GM19372 (cell line): Measurements from ENCODE around the gene TEFM.
"Not testable (repeated sequence)": the region's sequence is repeated elsewhere in the genome, so short reads cannot be mapped to it uniquely, and the experiment has no call there.

Experiments used
- ATAC-seq: cut with Tn5 transposase; IDR thresholded peaks from one replicate; pipeline ENCODE4 v1.9.1; 2021; ENCODE audit warnings: mild to moderate bottlenecking, low read depth, moderate library complexity; ENCODE audit not compliant: unreplicated experiment

TEFM gene, protein sequence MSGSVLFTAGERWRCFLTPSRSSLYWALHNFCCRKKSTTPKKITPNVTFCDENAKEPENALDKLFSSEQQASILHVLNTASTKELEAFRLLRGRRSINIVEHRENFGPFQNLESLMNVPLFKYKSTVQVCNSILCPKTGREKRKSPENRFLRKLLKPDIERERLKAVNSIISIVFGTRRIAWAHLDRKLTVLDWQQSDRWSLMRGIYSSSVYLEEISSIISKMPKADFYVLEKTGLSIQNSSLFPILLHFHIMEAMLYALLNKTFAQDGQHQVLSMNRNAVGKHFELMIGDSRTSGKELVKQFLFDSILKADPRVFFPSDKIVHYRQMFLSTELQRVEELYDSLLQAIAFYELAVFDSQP

DNA sequence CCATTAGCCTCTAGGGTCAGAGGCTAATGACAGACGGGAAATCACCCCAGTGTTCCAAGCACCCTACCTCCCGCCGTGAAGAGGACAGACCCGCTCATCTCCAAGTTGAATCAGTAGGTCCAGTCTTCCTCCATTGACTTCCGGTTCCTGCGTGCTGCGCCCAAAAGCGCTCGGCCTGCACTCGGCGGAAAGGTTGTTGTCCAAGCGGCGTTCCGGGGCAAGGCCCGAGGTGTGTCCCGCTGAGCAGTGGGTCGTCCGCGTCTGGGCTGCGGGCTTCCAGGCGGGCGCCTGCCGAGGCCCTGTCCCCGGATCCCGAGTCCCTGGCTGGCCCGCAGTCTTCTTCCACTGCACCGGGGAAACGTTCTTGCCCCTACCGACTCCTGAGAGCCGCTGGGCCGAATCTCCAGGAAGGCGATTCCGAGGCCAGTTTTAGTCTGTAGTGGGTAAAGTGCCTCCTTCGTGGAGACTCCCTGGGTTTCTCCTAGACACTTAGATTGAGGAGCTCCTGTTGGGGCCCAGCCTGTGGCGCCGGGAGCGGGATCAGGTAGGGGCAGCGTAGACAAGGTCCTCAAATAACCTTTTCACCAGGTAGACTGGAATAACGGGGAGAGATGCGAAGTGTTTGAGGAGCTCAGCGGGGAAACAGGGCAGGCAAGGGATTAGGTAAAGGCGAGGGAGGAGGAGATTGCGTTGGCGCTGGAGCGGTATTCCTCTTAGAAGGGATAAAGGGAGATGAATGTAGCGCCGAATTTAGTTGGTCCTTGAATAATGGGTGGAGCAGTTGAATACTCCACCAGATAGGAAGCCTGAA, at the start of gene TEFM:
Gene TEFM (minus strand): TSS at position 138 of the 811 bp plus-strand sequence. CDS start 40 bp downstream, at position 98.
- ATAC-seq: peak; percentile 82

DNA sequence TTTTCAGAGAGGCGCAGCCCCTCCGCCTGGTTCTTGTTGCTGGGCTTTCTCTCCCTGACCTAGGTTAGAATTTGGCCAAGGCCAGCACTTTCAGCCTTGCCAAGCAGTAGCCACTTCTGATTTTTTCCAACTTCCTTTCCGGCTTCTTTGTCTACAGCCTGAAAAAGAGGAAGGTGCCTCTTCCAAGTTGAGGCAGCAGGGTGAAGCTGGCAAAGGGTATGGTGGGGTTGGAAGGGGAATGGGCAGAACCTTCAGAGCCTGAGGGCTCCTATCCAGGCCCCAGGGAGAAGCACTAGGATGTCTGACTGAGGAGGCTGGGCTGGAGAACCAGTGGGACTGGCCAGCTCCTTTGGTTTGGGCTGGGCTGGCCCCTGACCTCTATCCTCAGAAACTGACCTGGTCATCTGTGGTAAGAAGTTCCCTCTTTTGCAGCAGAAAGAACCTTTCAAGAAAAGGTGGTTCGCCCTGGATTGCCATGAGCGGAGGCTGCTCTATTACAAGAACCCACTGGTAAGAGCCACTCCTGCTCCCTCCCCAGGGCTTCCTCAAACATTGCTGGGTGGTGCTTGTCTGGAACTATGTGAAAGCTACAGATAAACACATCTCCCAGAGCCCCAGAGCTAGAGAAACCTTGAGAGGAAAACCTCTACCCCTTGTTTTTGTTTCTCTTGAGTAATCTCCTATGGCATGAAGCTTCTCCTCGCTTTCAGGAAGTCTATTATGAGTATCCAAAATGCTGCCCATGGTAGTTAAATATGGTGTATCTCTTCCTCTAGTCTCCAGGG, 48.2 kb upstream of the TEFM start:
- ATAC-seq: no peak

DNA sequence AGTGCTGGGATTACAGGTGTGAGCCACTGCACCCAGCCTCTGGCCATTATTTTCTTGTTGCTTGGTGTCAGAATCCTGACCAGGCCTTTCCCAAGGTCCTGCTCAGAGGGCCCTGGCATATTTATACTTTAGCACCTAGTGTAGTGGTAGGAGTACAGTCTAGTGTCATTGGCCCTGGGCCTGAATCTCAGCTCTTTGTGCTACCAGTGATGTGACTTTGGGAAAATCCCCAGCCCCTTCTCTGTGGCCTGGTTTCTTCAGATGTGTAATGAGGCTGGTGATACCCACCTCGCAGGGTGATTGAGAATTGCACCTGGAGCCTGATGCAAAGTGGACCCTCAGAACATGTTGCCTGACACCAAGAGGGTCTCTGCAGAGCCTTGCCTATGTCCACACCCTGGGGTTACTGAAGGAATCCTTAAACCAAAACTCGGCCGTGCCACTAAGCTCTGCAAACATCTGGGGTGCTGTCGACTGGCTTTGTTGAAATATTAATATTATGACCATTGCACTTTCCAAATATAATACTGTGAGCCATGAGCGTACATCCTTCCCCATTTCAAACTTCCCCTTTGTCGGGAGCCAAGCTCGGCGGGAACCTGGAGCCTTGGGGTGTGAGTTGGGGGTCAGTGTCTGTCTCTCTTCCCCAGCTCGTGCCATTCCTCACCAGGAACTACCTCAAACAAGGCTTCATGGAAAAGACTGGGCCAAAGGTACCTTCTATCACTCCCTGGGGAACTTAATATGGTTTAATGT, 46.8 kb upstream of the TEFM start:
- ATAC-seq: no peak

DNA sequence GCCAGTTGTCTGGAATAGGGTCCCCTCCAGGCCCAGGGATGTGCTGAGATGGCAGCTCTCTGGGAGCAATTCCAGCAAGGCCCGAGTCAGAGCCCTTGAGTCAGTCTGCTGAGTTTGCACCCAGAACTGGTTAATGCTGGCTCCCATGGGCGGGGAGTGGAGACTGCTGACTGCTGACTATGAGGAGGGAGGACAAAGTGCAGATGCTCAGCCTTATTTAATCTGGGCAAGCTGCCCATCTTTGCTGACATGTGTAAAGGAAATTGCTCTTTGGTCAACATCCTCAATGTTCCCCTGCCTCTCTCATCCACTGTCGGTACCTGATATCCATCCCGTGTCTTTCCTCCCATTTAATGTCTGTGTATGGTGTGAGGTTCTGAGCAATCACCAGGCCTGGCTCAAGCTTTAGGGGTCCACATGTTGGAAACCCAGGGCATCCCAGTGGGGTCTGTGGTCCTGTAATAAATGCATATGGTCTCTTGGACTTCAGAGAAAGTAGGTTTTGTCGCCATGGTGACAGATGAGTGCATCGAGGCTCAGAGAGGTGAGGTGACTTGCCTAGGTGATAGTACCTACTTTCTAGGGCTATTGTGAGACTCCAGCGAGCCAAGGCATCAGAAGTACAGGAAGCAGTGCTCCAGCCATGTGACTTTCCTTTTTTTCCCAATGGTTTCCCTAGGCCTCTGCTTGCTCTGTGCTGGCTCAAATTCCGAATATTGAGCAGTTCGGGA, 44.8 kb upstream of the TEFM start:
- no peak for ATAC-seq

DNA sequence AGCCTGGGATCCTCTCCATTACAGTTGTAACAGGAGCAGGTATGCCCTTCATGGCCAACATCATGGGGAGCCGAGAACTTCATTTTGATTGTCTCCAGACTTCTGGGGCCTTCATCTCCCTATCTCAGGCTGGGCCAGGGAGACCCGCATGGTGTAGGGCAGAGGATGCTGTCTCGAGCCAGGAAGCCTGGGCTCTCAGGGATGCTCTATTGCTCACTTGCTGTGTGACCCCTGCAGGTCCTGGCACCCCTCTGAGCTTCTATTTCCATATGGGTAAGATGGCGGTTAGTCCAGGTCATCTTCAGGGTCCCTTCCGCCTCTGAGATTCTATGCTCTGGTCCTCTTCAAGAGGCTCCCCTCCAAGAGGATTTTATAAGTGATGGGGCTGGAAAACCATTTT, 44.2 kb upstream of the TEFM start:
- no peak for ATAC-seq

DNA sequence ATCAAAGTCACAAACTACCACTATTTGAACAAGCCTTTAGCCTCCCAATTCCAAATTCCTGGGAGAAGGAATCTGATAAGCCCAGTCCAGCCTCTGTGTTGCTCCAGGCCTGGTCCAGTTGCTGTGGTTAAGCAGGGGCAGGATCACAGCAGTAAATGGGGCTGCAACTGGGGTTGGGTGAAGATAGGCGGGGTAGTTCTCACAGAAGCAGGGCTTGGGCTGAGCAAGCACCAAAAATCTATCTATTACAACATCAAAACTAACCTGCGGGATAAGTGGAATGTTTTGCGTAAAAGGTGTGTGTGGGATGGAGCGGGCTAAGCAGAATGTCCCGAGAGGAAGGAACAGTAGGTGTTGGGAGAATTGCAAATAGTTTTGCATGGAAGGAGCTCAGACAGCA, 41.8 kb upstream of the TEFM start:
- ATAC-seq: no peak

DNA sequence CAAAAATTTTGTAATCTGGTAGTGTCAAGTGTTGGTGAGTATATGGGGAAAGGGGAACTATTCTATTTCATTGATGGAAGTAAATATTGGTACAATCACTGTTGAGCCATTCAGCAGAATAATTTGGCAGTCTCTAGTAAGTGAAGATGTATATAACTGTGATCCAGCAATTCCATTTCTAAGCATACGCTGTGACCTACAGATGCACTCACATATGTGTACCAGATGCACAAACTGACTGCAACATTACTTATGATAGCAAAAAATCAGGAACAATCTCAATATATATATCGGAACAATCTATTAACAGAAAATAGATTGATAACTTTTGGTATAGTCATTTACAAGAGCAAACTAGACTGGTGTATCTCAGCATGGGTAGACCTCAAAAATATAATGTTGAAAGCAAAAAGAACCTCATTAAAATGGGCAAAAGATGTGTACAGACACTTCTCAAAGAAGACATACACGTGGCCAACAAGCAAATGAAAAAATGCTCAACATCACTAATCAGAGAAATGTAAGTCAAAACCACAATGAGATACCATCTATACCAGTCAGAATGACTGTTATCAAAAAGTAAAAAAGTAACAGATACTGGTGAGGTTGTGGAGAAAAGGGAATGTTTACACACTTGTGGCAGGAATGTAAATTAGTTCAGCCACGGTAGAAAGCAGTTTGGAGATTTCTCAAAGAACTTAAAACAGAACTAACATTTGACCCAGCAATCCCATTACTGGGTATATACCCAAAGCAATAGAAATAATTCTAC, 36.5 kb upstream of the TEFM start:
- ATAC-seq: no peak

DNA sequence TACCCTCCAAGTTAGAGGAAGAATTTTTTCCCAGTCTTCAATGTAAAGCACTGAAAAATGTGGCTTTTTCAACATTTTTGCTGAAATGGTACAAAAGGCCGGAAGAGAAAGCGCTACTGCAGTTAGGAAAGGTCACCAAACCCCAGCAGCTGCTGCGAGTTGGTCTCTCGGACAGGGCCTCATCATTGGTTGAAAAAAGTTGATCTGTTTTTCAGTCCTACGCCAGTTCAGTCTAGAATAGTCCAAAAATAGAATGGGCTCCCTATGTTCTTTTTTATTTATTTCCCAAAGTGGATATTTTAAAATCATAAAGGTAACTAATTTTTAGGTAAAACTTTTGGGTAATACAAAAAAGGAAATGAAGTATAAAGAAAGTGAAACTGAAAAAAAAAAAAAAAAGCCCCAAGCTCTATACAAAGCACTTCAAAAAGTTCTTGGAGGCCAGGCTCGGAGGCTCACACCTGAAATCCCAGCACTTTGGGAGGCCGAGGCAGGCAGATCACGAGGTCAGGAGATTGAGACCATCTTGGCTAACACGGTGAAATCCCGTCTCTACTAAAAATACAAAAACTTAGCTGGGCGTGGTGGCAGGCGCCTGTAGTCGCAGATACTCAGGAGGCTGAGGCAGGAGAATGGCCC, 33.1 kb upstream of the TEFM start:
- no peak for ATAC-seq

DNA sequence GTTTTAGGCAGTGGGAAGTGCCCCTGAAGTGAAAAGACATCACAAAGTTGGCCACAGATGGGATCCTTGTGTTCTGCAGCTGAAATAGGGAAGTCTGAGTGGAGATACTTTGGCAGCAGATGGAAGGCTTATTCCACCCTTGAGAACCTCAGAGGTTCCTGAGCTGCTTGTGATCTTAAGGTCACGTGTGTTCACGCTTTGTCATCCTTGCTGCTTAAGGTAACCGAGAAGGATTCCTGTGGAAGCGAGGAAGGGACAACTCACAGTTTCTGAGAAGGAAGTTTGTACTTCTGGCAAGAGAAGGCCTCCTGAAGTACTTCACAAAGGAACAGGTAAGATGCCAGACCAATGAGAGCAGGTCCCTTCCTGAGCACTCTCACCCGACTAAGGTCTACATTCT, 27.9 kb upstream of the TEFM start:
- no peak for ATAC-seq

DNA sequence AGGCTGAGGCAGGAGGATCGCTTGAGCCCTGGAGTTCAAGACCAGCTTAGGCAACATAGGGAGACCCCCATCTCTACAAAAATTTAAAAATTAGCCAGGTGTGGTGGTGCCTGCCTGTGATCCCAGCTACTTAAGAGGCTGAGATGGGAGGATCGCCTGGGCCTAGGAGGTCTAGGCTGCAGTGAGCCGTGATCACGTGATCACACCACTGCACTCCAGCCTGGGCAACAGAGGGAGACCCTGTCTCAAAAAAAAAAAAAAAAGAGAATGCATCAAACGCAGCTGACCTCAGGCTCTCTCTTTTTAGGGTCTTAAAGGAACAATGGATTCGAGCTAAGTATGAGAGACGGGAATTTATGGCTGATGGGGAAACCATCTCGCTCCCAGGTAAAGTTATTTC, 25.5 kb upstream of the TEFM start:
- ATAC-seq: not testable (repeated sequence)

DNA sequence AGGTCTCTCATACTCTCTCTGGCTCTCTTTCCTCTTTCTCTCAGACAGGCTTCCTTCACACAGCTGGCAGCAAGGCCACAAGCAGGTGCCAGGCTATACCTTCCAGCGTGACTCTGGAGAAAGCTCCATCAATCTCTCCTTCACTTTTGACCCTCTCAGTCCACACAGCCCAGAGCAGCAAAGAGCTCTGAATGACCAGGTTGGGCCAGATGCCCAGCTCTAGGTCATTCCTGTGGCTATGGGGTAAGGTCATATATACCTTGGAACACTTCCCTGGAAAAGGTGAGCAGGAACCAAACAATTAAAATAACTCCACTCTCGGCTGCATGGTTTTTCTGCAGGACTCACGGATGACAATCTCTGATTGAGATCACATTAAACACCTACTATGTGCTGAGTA, 24.5 kb upstream of the TEFM start:
- no peak for ATAC-seq

DNA sequence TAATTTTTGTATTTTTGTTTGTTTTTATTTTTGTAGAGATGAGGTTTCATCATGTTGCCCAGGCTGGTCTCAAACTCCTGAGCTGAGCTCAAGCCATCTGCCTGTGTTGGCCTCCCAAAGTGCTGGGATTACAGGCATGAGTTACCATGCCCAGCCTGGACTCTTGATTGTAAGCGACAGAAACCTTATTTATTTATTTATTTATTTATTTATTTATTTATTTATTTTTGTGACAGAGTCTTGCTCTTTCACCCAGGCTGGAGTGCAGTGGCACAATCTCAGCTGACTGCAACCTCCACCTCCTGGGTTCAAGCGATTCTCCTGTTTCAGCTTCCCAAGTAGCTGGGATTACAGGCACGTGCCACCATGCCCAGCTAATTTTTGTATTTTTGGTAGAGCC, 23.8 kb upstream of the TEFM start:
- ATAC-seq: not testable (repeated sequence)

DNA sequence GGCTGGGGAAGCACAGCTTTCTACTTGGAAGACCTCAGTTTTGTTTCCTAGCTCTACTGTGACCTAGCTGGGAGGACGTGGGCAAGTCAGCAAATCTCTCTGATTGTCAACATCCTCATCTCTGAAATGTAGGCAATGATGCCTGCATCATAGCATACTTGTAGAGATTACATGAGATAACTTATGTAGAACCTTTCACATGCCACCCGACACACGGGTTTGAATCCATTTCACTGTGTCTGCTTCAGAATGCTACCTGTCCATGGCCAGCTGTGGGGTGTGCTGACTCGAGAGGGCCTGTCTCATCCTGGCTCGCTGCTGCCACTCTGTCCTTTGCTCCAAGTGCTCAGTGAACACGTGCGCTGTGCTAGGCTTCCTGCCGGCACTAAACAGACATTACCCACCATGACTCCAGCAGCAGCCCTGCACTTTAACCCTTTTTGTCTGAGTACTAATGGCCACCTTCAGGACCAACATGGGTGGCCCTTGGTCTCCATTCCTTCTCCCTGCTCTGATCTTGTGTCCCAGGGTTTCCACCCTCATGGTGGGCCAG, 23.1 kb upstream of the TEFM start:
- ATAC-seq: no peak

DNA sequence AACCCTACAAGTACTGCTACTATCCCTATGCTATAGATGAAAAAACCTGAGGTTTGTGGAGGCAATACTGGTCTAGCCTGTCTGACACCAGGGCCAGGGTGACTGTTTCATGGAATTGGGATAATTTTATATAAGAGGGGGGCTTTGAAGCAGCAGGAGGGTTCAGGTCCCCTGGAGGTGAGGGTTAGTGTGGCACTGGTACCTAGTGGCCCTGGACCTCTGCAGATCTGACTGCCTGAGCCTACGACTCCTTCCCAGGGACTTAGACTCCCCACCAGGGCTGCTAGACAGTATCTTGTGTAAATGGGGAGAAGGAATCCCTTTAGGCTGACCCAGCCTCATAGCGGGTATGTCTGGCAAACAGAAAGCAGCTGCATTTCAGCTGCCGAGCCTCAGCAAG, 22.5 kb upstream of the TEFM start:
- ATAC-seq: no peak

DNA sequence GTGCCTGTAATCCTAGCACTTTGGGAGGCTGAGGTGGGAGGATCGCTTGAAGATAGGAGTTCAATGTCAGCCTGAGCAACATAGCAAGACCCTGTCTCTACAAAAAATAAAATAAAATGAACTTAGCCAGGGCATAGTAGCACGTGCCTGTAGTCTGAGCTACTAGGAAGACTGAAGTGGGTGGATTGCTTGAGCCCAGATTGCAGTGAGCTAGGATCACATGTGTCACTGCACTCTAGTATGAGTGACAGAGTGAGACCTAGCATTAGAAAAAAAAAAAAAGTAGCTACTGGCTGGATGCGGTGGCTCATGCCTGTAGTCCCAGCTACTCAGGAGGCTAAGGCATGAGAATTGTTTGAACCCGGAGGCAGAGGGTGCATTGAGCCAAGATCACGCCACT, 21.7 kb upstream of the TEFM start:
- ATAC-seq: no peak

DNA sequence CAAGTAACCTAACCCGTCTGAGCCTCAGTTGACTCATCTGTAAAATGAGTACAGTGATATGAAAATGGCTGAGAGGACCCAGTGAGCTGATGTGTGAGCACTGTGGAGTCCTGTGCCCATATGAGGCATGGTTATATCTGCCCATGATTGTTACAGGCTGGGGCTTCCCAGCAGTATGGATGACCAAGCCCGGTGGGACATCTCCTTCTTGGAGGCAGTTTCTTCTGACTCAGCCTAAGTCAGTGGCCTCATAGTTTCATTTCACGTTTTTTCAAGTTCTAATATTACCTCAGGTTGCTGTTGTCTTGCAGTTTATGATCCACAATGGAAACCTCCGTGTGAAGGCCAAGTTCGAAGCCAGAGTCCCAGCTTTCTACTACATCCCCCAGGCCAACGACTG, 20.5 kb upstream of the TEFM start:
- no peak for ATAC-seq

DNA sequence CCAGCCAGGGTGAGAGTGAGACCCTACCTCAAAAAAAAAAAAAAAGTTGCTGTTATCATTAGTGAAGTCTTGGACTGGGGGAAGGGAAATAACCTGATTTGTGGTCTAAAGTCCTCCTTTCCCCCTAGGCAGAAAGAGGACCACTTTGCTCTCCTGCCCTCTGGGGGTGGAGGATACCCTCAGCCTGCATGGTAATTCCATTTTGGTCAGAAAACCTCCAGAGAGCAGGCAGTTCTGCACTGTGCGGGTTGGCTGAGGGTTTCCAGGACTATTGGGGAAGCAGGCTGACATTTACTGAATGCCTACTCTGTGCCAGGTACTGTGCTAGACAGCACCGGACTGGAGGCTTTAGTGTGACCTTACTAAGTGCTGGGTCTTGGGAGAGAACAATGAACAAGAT, 18.3 kb upstream of the TEFM start:
- no peak for ATAC-seq
